ENCODE measurements around the gene NUAK1.

NUAK1 gene

GRCh38 chr12:106109168-106109910, 29.4 kb downstream of the NUAK1 start:
- no peak for DNase-seq (ENCODE audit: low read depth)

- no peak for DNase-seq (ENCODE audit: low read depth)
These were observed 30.4 kb downstream of the NUAK1 start for GRCh38 chr12:106108185-106108835.

GRCh38 chr12:106107566-106107965, 31.2 kb downstream of the NUAK1 start:
- no peak for DNase-seq (ENCODE audit: low read depth)

GRCh38 chr12:106106892-106107291, 31.9 kb downstream of the NUAK1 start:
- no peak for DNase-seq (ENCODE audit: low read depth)

GRCh38 chr12:106106061-106106566, 32.6 kb downstream of the NUAK1 start:
- no peak for DNase-seq (ENCODE audit: low read depth)

GRCh38 chr12:106101803-106102202, 37.0 kb downstream of the NUAK1 start:
- no peak for DNase-seq (ENCODE audit: low read depth)

GRCh38 chr12:106098691-106099200, 40.0 kb downstream of the NUAK1 start:
- no peak for DNase-seq (ENCODE audit: low read depth)

GRCh38 chr12:106097011-106097410, 41.7 kb downstream of the NUAK1 start:
- DNase-seq (ENCODE audit: low read depth) = no peak

- DNase-seq (ENCODE audit: low read depth) = no peak
These were observed 42.4 kb downstream of the NUAK1 start for GRCh38 chr12:106096376-106096775.

GRCh38 chr12:106094304-106094703, 44.5 kb downstream of the NUAK1 start:
- DNase-seq (ENCODE audit: low read depth) = no peak

- DNase-seq (ENCODE audit: low read depth) = no peak
These were observed 45.5 kb downstream of the NUAK1 start for GRCh38 chr12:106093246-106093645.

- no peak for DNase-seq (ENCODE audit: low read depth)
These were observed 47.3 kb downstream of the NUAK1 start for GRCh38 chr12:106091446-106091820.

GRCh38 chr12:106090591-106091445, 47.9 kb downstream of the NUAK1 start:
- DNase-seq (ENCODE audit: low read depth) = no peak

GRCh38 chr12:106089935-106090334, 48.8 kb downstream of the NUAK1 start:
- DNase-seq (ENCODE audit: low read depth) = no peak

- DNase-seq (ENCODE audit: low read depth) = no peak
These were observed 49.8 kb downstream of the NUAK1 start for GRCh38 chr12:106088811-106089485.

GRCh38 chr12:106088246-106088808, 50.4 kb downstream of the NUAK1 start:
- DNase-seq (ENCODE audit: low read depth) = no peak

GRCh38 chr12:106086696-106087095, 52.1 kb downstream of the NUAK1 start:
- DNase-seq (ENCODE audit: low read depth) = no peak

GRCh38 chr12:106085213-106085612, 53.5 kb downstream of the NUAK1 start:
- no peak for DNase-seq (ENCODE audit: low read depth)

- no peak for DNase-seq (ENCODE audit: low read depth)
These were observed 54.0 kb downstream of the NUAK1 start for GRCh38 chr12:106084759-106085158.

GRCh38 chr12:106084014-106084671, 54.6 kb downstream of the NUAK1 start:
- no peak for DNase-seq (ENCODE audit: low read depth)
